H1 (cell line): Measurements from ENCODE around the gene DENND5B. TPM values are rescaled to one million over a fixed set of nuclear protein-coding genes. Genes with fewer than 3 reads are reported as not detected.

Experiments used
- ATF2 ChIP-seq: IDR thresholded peaks from 2 replicates; pipeline ENCODE4 v1.6.1; 2012; ENCODE audit warnings: low read length, inconsistent platforms
- EP300 ChIP-seq, 2 experiments: IDR thresholded peaks; 1 replicate in 1 of 2; 2 replicates in 1 of 2; pipeline ENCODE4 v1.6.1; 2011 to 2012; ENCODE audit warnings: low read depth in 2 of 2, low read length in 2 of 2, mild to moderate bottlenecking in 2 of 2, borderline replicate concordance in 1 of 2, inconsistent platforms in 1 of 2, moderate library complexity in 1 of 2
- RAD21 ChIP-seq, 2 experiments: IDR thresholded peaks in 1 of 2; conservative IDR thresholded peaks in 1 of 2; 2 replicates each; pipeline ENCODE4 v1.6.1; 2011; ENCODE audit warnings: low read depth in 2 of 2, low read length in 2 of 2, improper control_type of control experiment in 1 of 2, inconsistent platforms in 1 of 2, mild to moderate bottlenecking in 1 of 2, moderate library complexity in 1 of 2
- polyA plus RNA-seq, 7 experiments: library from polyadenylated mRNA; depleted of rRNA in 3 of 7; stranded (reverse) in 5 of 7; unstranded in 2 of 7; fragments of >200 nt in 5 of 7; fragments of 200-250 nt in 2 of 7; gene quantifications; 1 replicate in 5 of 7; 2 replicates in 1 of 7; 4 replicates in 1 of 7; pipeline versions ENCODE4 v1.2.1 to v1.2.3, GENCODE V29; 2011 to 2013; ENCODE audit warnings: missing spikeins in 2 of 7, mixed read lengths in 2 of 7
- total RNA-seq: library from RNA; stranded (reverse); fragmentation: NEBNext Ultra II Directional; extraction: Animal tissue kit (Norgen Biotek cat#: 25700); gene quantifications from 2 replicates; pipeline ENCODE4 v1.2.1, GENCODE V29; 2021

Gene DENND5B
- total and polyA plus RNA-seq, 2 of the 8 experiments (the other 6 are each of a cell fraction or from before 2014, with no cell fraction given), result 13.4 to 20.2 TPM

- no peak for TF ChIP-seq ATF2
- no peak for TF ChIP-seq EP300 (IDR thresholded peaks at IDR 0.05; ENCODE audit: borderline replicate concordance in 1 of 2, low read depth in 2 of 2, low read length in 2 of 2)
- TF ChIP-seq RAD21 (IDR thresholded peaks at IDR 0.05 in 1 of 2, conservative IDR thresholded peaks at IDR 0.05 in 1 of 2; ENCODE audit: low read depth in 2 of 2, low read length in 2 of 2), result no peak
Observed at GRCh38 chr12:31408763-31409162, 182.2 kb downstream of the DENND5B start (continued).
